GM12878 (cell line): ENCODE results near the gene PTPRB.

ENCODE experiments used
- EZH2 ChIP-seq: IDR thresholded peaks from 2 replicates; pipeline ENCODE4 v1.6.1; 2012; ENCODE audit warnings: low read depth, mild to moderate bottlenecking, control low read depth, inconsistent platforms, low read length, borderline replicate concordance; ENCODE audit not compliant: control insufficient read depth
- NR2C2 ChIP-seq: IDR thresholded peaks from 2 replicates; pipeline ENCODE4 v1.6.1; 2011; ENCODE audit warnings: borderline replicate concordance, low read depth; ENCODE audit not compliant: control insufficient read depth, insufficient read length
- POLR2A ChIP-seq: IDR thresholded peaks from 2 replicates; pipeline ENCODE4 v1.6.1; 2011; ENCODE audit warnings: low read depth, mild to moderate bottlenecking, low read length
- POLR2AphosphoS2 ChIP-seq: IDR thresholded peaks from 2 replicates; pipeline ENCODE4 v1.6.1; 2011; ENCODE audit warnings: low read depth, mild to moderate bottlenecking, low read length, improper control_type of control experiment, moderate library complexity
- POLR2AphosphoS5 ChIP-seq: IDR thresholded peaks from 2 replicates; pipeline ENCODE4 v1.6.1; 2011; ENCODE audit warnings: mild to moderate bottlenecking, low read length, inconsistent platforms
- RB1 ChIP-seq: fragments of 450-650 bp; formaldehyde crosslinking; IDR thresholded peaks from 2 replicates; pipeline ENCODE4 v1.6.1; 2017; ENCODE audit warnings: mild to moderate bottlenecking, borderline replicate concordance
- SMC3 ChIP-seq: IDR thresholded peaks from 2 replicates; pipeline ENCODE4 v1.6.1; 2011; ENCODE audit warnings: low read length, improper control_type of control experiment, borderline replicate concordance
- SP1 ChIP-seq: IDR thresholded peaks from one replicate; pipeline ENCODE4 v1.6.1; 2011; ENCODE audit warnings: low read depth, low read length
- TCF12 ChIP-seq: IDR thresholded peaks from 2 replicates; pipeline ENCODE4 v1.6.1; 2011; ENCODE audit warnings: low read depth, mild to moderate bottlenecking, low read length
- ZNF622 ChIP-seq: fragments of 450-650 bp; IDR thresholded peaks from 2 replicates; pipeline ENCODE4 v1.6.1; 2017; ENCODE audit warnings: mild to moderate bottlenecking, inconsistent platforms
- TF ChIP-seq, protein P1 (sequence below): fragments of 450-650 bp; formaldehyde crosslinking; IDR thresholded peaks from 2 replicates; pipeline ENCODE4 v1.4.0; 2020; ENCODE audit warnings: mild to moderate bottlenecking, moderate library complexity
- TF ChIP-seq, protein P2 (sequence below), 3 experiments: IDR thresholded peaks in 2 of 3; conservative IDR thresholded peaks in 1 of 3; 2 replicates each; pipeline ENCODE4 v1.5.1; 2011; ENCODE audit warnings: low read depth in 3 of 3, low read length in 3 of 3, mild to moderate bottlenecking in 3 of 3, control low read depth in 2 of 3, moderate library complexity in 2 of 3, inconsistent platforms in 1 of 3, mixed read lengths in 1 of 3; ENCODE audit not compliant: control insufficient read depth in 2 of 3, insufficient read depth in 1 of 3; ENCODE audit errors: extremely low read depth in 1 of 3

DNA sequence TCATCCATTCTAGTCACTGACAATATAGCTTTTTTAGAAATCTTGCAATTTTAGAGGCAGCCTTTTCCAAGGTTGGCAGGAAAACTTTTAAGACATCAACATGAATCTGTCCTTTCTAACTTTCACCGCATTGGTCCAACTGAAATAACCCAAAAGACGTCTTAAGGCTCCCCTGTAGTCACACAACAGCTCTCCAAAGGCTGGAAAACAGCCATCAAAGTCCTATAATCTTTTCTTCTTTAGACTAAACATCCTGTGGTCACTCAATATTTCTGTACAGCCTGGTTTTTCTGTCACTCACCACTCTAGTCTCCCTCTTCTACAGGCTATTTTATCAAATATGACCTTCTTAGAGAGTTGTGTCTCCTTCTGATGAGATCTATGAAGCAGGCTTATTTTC, 4.5 kb upstream of the PTPRB start:
- TF ChIP-seq POLR2AphosphoS5 (no peak), SMC3 (no peak), POLR2A (no peak), TCF12 (no peak), NR2C2 (no peak), RB1 (no peak), EZH2 (no peak), POLR2AphosphoS2 (no peak), SP1 (no peak), ZNF622 (no peak)
- TF ChIP-seq, protein P1, sequence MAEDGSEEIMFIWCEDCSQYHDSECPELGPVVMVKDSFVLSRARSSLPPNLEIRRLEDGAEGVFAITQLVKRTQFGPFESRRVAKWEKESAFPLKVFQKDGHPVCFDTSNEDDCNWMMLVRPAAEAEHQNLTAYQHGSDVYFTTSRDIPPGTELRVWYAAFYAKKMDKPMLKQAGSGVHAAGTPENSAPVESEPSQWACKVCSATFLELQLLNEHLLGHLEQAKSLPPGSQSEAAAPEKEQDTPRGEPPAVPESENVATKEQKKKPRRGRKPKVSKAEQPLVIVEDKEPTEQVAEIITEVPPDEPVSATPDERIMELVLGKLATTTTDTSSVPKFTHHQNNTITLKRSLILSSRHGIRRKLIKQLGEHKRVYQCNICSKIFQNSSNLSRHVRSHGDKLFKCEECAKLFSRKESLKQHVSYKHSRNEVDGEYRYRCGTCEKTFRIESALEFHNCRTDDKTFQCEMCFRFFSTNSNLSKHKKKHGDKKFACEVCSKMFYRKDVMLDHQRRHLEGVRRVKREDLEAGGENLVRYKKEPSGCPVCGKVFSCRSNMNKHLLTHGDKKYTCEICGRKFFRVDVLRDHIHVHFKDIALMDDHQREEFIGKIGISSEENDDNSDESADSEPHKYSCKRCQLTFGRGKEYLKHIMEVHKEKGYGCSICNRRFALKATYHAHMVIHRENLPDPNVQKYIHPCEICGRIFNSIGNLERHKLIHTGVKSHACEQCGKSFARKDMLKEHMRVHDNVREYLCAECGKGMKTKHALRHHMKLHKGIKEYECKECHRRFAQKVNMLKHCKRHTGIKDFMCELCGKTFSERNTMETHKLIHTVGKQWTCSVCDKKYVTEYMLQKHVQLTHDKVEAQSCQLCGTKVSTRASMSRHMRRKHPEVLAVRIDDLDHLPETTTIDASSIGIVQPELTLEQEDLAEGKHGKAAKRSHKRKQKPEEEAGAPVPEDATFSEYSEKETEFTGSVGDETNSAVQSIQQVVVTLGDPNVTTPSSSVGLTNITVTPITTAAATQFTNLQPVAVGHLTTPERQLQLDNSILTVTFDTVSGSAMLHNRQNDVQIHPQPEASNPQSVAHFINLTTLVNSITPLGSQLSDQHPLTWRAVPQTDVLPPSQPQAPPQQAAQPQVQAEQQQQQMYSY (CRISPR knock-in tag) = no peak
- TF ChIP-seq, protein P2, sequence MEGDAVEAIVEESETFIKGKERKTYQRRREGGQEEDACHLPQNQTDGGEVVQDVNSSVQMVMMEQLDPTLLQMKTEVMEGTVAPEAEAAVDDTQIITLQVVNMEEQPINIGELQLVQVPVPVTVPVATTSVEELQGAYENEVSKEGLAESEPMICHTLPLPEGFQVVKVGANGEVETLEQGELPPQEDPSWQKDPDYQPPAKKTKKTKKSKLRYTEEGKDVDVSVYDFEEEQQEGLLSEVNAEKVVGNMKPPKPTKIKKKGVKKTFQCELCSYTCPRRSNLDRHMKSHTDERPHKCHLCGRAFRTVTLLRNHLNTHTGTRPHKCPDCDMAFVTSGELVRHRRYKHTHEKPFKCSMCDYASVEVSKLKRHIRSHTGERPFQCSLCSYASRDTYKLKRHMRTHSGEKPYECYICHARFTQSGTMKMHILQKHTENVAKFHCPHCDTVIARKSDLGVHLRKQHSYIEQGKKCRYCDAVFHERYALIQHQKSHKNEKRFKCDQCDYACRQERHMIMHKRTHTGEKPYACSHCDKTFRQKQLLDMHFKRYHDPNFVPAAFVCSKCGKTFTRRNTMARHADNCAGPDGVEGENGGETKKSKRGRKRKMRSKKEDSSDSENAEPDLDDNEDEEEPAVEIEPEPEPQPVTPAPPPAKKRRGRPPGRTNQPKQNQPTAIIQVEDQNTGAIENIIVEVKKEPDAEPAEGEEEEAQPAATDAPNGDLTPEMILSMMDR (IDR thresholded peaks at IDR 0.05 in 2 of 3, conservative IDR thresholded peaks at IDR 0.05 in 1 of 3; ENCODE audit: control insufficient read depth in 2 of 3, extremely low read depth in 1 of 3, insufficient read depth in 1 of 3, low read depth in 3 of 3, low read length in 3 of 3) = no peak
